Bronchial epithelial cell (primary cell): ENCODE results near the gene MAPRE2. TPM values are rescaled to one million over a fixed set of nuclear protein-coding genes. Genes with fewer than 3 reads are reported as not detected.

ENCODE experiments used
- DNase-seq: peaks from one replicate; pipeline ENCODE4 v3.0.0-alpha.2; 2010; ENCODE audit warnings: low read depth
- FAIRE-seq: peaks from 2 replicates; lab custom pipeline; 2011; peaks lifted over from hg19 to GRCh38; lab: Jason Lieb, UNC
- H3K27me3 ChIP-seq: 2 replicates; pipeline ENCODE4 v1.5.1; 2011; ENCODE audit warnings: low read length; ENCODE audit not compliant: control insufficient read depth, insufficient read depth
- H3K36me3 ChIP-seq: 2 replicates; pipeline ENCODE4 v1.5.1; 2011; ENCODE audit warnings: low read length; ENCODE audit not compliant: control insufficient read depth, insufficient read depth
- H3K4me3 ChIP-seq: 2 replicates; pipeline ENCODE4 v1.5.1; 2011; ENCODE audit warnings: mild to moderate bottlenecking, low read depth, low read length, control low read depth
- CTCF ChIP-seq: IDR thresholded peaks from 2 replicates; pipeline ENCODE4 v1.5.1; 2011; ENCODE audit warnings: mild to moderate bottlenecking, moderate library complexity, low read length, control low read depth, inconsistent platforms; ENCODE audit not compliant: insufficient read depth, severe bottlenecking
- total RNA-seq: library from RNA; depleted of rRNA; stranded (reverse); fragments of >200 nt; gene quantifications from 2 replicates; pipeline ENCODE4 v1.2.1, GENCODE V29; 2014

Gene MAPRE2
- total RNA-seq, 1 donor from 2014 or later = 0.79 TPM

DNA sequence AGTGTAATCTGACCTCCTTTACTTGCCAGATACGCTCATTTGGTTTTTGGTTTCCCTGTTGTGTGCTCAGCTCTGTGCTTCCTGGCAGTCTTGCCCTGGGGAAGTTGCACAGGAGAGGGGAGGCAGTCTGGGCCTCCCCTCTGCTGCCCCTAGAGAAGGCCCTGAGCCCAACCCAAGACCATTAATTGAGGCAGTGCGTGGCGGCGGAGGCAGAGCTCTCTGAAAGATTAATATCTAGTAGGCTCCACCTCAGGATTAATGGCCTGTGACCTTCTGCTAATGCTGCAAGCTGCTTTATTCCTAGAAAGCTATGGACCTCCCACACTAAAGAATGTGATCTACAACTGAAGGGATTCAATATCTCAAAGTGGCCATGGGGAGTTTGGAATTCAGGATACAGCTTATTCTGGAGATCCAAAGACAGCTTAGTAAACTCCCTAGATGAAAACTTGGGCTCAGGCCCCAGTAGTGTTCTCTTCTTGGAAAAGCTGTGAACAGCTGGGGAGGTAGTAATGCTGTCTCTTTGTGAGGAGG is 41.4 kb upstream of the MAPRE2 start:
- H3K36me3 ChIP-seq = no peaks in the 10 kb centered on the region
- DNase-seq = no peak
- peaks cover 2% of the 10 kb centered on the region for H3K27me3 ChIP-seq
- no peak for TF ChIP-seq CTCF
- no peak overlapping the region for H3K4me3 ChIP-seq
- FAIRE-seq = no peak

GRCh38 chr18:35000457-35000856 is 40.8 kb upstream of the MAPRE2 start:
- H3K4me3 ChIP-seq = no peak overlapping the region
- FAIRE-seq (no peak), DNase-seq (no peak)
- peaks cover 2% of the 10 kb centered on the region for H3K27me3 ChIP-seq
- no peak for TF ChIP-seq CTCF
- H3K36me3 ChIP-seq = no peaks in the 10 kb centered on the region

GRCh38 chr18:35002120-35002519 is 39.1 kb upstream of the MAPRE2 start:
- DNase-seq (no peak), FAIRE-seq (no peak)
- H3K27me3 ChIP-seq = peaks cover 2% of the 10 kb centered on the region
- no peak for TF ChIP-seq CTCF
- no peaks in the 10 kb centered on the region for H3K36me3 ChIP-seq
- H3K4me3 ChIP-seq = no peak overlapping the region

- Histone ChIP-seq H3K4me3 (no peak overlapping the region), H3K27me3 (peaks cover 2% of the 10 kb centered on the region), H3K36me3 (no peaks in the 10 kb centered on the region)
- TF ChIP-seq CTCF = peak; percentile 45
- DNase-seq = peak; percentile 68
- no peak for FAIRE-seq
Measured at GRCh38 chr18:35005963-35006577, 35.1 kb upstream of the MAPRE2 start.

DNA sequence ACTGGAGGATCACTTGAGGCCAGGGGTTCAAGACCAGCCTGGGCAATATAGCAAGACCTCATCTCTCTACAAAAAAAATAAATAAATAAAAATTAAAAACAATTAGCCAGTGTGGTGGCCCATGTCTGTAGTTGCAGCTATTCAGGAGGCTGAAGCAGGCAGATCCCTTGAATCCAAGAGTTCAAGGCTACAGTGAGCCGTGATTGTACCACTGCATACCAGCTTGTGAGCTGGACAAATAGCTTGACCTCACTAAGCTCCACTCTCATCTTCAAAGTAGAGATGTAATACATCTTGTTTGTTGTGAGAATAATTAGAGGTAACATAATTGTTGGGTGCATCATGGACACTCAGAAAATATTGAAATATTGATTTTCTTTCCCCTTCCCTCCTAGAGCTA is 31.1 kb upstream of the MAPRE2 start:
- no peak overlapping the region for H3K4me3 ChIP-seq
- no peak for TF ChIP-seq CTCF
- DNase-seq (no peak), FAIRE-seq (no peak)
- H3K36me3 ChIP-seq = no peaks in the 10 kb centered on the region
- H3K27me3 ChIP-seq = no peaks in the 10 kb centered on the region

GRCh38 chr18:35010993-35011392 is 30.2 kb upstream of the MAPRE2 start:
- DNase-seq (no peak), FAIRE-seq (no peak)
- TF ChIP-seq CTCF = no peak
- Histone ChIP-seq H3K4me3 (no peak overlapping the region), H3K36me3 (no peaks in the 10 kb centered on the region), H3K27me3 (no peaks in the 10 kb centered on the region)
